Nephron progenitor cell (in vitro differentiated cells): ENCODE measurements around the gene PDZD2.

ENCODE experiments used
- DNase-seq: peaks from one replicate; pipeline ENCODE4 v3.0.0; 2021
- H3K27ac Mint-ChIP-seq: 2 replicates; pipeline ENCODE4 v1.8.0; 2021; ENCODE audit warnings: mild to moderate bottlenecking, moderate library complexity, mixed read lengths
- H3K27me3 Mint-ChIP-seq: 2 replicates; pipeline ENCODE4 v1.8.0; 2021; ENCODE audit warnings: mild to moderate bottlenecking, low read depth, mixed read lengths; ENCODE audit not compliant: poor library complexity
- H3K36me3 Mint-ChIP-seq: 2 replicates; pipeline ENCODE4 v1.8.0; 2021; ENCODE audit warnings: low read depth, mixed read lengths
- H3K4me1 Mint-ChIP-seq: 2 replicates; pipeline ENCODE4 v1.8.0; 2021; ENCODE audit warnings: mixed read lengths
- H3K4me3 Mint-ChIP-seq: 2 replicates; pipeline ENCODE4 v1.8.0; 2021; ENCODE audit warnings: mild to moderate bottlenecking, moderate library complexity, mixed read lengths
- H3K9me3 Mint-ChIP-seq: 2 replicates; pipeline ENCODE4 v1.8.0; 2021; ENCODE audit warnings: mild to moderate bottlenecking, moderate library complexity, mixed read lengths
- TF ChIP-seq, protein P1 (sequence below): fragments of 200-600 bp; sonication (generic); IDR thresholded peaks from 2 replicates; pipeline ENCODE4 v1.5.0; 2021; ENCODE audit warnings: antibody characterized with exemption

PDZD2 gene

DNA sequence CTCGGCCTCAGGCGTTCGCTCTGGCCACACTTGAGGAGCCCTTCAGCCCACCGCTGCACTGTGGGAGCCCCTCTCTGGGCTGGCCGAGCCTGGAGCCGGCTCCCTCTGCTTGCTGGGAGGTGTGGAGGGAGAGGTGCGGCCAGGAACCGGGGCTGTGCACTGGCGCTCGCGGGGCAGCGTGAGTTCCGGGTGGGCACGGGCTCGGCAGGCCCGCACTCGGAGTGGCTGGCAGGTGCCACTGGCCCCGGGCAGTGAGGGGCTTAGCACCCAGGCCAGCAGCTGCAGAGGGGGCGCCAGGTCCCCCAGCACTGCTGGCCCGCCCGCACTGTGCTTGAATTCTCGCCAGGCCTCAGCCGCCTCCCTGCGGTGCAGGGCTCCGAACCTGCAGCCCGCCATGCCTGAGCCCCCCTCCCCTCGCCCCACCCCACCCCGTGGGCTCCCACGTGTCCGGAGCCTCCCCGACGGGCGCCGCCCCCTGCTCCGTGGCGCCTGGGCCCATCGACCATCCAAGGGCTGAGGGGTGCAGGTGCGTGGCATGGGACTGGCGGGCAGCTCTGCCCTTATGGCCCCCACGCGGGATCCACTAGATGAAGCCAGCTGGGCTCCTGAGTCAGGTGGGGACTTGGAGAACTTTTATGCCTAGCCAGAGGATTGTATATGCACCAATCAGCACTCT is 138.2 kb downstream of the PDZD2 start:
- Mint-ChIP-seq H3K4me1 (peaks cover 7% of the 10 kb centered on the region), H3K4me3 (no peak overlapping the region)

DNA sequence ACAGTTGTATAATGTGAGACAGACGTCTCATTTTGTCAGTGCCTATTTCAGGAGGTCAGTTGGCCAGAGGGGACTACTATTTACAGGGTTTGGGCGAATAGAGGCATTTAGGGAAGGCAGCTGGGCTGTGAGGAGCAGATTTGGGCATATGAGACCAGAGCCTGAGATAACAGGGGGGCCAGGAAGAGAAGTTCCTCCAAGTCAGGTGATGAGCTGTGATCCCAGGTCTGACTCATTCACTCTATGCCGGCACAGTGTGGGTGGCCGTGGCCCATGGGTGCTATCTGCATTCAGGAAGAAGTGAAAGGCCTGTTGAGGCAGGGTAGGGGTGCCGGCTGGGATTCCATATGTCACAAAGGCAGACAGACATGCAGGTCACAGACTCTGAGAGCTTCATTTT is 142.8 kb downstream of the PDZD2 start:
- no peak for DNase-seq
- no peak overlapping the region for H3K27ac Mint-ChIP-seq

More for the DNA sequence above, 138.2 kb downstream of the PDZD2 start:
- Mint-ChIP-seq H3K27me3 (peaks cover 9% of the 10 kb centered on the region), H3K9me3 (peaks cover 46% of the 10 kb centered on the region), H3K36me3 (peaks cover 5% of the 10 kb centered on the region), H3K27ac (no peak overlapping the region)
- no peak for DNase-seq
- TF ChIP-seq, protein P1, sequence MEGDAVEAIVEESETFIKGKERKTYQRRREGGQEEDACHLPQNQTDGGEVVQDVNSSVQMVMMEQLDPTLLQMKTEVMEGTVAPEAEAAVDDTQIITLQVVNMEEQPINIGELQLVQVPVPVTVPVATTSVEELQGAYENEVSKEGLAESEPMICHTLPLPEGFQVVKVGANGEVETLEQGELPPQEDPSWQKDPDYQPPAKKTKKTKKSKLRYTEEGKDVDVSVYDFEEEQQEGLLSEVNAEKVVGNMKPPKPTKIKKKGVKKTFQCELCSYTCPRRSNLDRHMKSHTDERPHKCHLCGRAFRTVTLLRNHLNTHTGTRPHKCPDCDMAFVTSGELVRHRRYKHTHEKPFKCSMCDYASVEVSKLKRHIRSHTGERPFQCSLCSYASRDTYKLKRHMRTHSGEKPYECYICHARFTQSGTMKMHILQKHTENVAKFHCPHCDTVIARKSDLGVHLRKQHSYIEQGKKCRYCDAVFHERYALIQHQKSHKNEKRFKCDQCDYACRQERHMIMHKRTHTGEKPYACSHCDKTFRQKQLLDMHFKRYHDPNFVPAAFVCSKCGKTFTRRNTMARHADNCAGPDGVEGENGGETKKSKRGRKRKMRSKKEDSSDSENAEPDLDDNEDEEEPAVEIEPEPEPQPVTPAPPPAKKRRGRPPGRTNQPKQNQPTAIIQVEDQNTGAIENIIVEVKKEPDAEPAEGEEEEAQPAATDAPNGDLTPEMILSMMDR = no peak

DNA sequence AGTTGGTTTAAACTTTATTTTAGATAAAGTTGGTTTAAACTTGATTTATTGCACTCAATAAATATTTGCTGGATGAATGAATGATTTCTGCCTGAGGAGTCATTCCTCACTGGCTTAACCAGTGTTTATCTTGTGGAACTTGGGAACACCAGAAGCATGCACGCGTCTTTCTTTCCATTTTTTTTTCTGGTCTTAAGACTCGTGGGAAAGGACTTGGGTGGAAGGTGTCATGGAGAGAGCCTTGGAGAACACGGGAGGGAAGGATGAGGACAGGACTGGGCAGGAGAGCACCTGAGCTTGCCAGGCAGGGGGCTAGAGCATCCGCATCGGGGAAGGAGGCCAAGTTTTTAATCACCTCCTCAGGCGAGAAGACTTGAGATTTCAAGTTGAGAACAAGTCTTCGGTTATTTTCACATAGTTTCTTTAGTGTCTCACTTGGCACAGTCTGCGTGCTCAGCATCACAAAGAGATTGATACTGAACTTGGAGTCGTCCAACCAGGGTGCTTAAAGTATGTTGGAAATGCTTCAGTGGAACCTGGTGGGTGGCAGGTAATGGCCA is 144.2 kb downstream of the PDZD2 start:
- TF ChIP-seq, protein P1 = no peak
- Mint-ChIP-seq H3K27me3 (peaks cover 17% of the 10 kb centered on the region), H3K4me3 (no peak overlapping the region), H3K9me3 (peaks cover 9% of the 10 kb centered on the region), H3K36me3 (peaks cover 5% of the 10 kb centered on the region), H3K27ac (peak overlapping the region; percentile 46), H3K4me1 (peaks cover 16% of the 10 kb centered on the region)
- DNase-seq = no peak

More for the DNA sequence above, 142.8 kb downstream of the PDZD2 start:
- Mint-ChIP-seq H3K27me3 (peaks cover 17% of the 10 kb centered on the region), H3K9me3 (peaks cover 17% of the 10 kb centered on the region), H3K4me3 (no peak overlapping the region), H3K4me1 (peaks cover 16% of the 10 kb centered on the region), H3K36me3 (peaks cover 5% of the 10 kb centered on the region)
- TF ChIP-seq, protein P1 = no peak

DNA sequence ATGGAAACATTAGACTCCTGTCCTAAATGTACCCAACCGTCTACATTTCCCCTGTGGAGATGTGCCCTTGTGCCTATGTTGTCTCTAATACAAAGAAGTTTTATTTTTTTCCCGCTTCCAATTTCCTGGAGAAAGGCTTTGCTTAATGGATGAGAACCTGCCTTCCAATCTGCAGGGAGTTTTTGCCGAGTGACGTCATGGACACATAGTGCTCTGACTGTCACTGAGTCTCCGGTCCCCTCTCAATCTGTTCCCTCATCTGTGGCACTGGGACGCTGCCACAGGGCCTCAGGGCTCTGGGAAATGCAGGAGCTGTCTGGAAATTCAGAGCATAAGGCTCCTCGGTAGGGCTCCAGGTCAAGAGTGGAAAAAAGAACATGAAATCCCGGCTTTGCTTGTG is 144.8 kb downstream of the PDZD2 start:
- Mint-ChIP-seq H3K9me3 (peaks cover 5% of the 10 kb centered on the region), H3K27me3 (peaks cover 17% of the 10 kb centered on the region), H3K36me3 (peaks cover 5% of the 10 kb centered on the region), H3K4me3 (no peak overlapping the region), H3K4me1 (peaks cover 16% of the 10 kb centered on the region), H3K27ac (peak overlapping the region; percentile 83)
- no peak for DNase-seq
- TF ChIP-seq, protein P1 = no peak

DNA sequence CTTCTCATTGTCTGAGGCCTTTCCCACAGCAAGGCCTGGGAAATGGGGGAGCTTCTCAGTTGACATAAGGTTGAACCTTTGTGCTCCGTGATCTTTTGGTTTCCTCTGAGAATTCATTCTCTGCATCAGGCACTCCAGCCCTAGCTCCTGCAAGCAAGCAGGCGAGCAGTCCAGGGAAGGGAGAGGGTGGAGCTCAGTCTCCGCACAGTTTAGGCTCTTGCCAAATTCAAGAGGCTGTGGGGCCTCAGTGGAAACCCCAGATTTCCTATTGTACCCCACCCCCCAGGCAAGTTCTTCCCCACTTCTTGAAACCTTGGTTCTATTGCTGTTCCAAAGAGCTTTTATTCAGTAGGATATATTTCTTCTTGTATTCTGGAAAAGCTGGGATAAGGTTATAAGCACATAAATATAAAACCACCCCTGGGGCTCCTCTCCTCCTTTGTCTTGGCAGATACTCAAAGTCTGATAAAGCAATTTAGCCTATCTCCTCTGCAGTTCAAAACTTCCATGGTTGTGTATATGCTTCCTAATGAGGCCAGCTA is 147.2 kb downstream of the PDZD2 start:
- H3K36me3 Mint-ChIP-seq = no peaks in the 10 kb centered on the region
- peaks cover 9% of the 10 kb centered on the region for H3K4me1 Mint-ChIP-seq
- peaks cover 4% of the 10 kb centered on the region for H3K9me3 Mint-ChIP-seq
- peaks cover 11% of the 10 kb centered on the region for H3K27me3 Mint-ChIP-seq
- no peak overlapping the region for H3K4me3 Mint-ChIP-seq
- no peak for DNase-seq
- no peak overlapping the region for H3K27ac Mint-ChIP-seq
- TF ChIP-seq, protein P1 = no peak
